HG02884 (cell line): Measurements from ENCODE around the gene RAB3C.
"Not testable (repeated sequence)": the region's sequence is repeated elsewhere in the genome, so short reads cannot be mapped to it uniquely, and the experiment has no call there.

ENCODE experiments used
- ATAC-seq: cut with Tn5 transposase; IDR thresholded peaks from one replicate; pipeline ENCODE4 v1.9.1; 2021; ENCODE audit warnings: mild to moderate bottlenecking, moderate library complexity; ENCODE audit not compliant: unreplicated experiment

The RAB3C gene

DNA sequence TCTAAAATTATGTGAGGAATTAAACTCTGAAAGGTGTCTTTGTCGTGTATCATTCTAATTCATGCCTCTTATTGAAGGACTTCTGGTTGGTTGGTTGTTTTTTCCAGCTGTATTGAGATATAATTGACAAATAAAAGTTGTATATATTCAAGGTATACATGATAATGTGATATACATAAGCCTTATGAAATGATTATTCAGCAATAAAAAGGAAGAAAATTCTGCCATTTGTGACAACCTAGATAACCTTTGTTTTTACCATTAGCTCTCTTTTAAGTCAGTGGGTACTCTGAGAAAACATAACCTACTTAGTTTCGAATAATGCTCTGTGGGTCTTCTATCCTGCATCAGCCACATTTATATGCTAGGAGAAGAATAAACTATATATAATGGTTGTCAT is 89.6 kb downstream of the RAB3C start:
- no peak for ATAC-seq

DNA sequence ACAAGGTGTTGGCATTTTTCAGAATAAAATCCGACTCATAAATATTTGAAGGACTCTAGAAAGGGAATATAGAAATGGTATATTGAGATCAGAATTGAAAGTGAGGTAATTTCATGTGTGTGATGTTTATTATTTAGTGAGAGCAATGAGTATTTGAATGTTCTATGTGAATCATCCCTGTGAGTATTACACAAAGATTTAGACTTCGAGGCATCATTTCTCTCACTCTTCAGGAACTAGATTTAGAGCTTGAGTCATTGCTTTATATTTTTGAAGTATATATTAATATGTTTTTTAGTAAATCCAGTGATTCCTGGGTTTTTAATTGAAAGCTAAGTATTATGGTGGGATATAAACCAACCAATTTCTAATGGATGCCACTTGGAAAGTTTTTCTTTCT is 91.2 kb downstream of the RAB3C start:
- ATAC-seq = no peak

DNA sequence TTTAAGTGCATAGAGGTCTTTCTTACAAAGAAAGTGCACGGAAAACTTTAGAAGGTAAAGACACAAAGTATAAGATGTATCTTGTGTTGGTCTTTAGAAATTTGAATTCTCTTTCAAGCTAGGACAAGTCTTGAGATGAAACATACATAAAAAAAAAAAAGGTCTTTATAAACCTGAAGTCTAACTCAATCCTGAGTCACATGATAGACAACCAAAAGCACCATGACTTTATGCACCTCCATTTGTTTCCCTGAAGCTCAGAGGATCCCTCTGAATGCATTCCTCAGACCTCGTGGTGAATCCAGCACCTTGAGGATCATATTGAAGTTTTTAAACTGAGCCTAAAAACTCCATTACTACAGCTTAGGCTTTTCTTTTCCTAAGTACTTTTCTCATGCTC is 91.8 kb downstream of the RAB3C start:
- no peak for ATAC-seq

DNA sequence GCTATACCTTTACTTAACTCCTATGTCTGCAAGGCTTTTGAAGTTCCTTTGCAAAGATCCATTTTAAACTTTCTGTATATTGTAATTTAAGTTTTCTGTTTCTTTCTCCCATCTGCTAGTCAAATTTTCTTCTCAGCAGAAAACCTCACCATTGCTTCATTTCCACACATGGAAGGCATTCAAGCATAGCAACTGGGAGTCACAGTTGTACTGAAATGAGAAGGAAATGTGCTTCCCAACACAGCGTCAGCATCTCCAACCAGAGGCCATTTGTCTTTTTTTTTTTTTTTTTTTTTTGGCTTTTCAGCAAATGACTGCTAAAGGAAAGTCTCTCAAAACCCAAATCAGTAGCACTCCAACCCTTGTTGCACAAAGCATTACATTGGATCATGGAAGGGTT is 92.5 kb downstream of the RAB3C start:
- no peak for ATAC-seq

DNA sequence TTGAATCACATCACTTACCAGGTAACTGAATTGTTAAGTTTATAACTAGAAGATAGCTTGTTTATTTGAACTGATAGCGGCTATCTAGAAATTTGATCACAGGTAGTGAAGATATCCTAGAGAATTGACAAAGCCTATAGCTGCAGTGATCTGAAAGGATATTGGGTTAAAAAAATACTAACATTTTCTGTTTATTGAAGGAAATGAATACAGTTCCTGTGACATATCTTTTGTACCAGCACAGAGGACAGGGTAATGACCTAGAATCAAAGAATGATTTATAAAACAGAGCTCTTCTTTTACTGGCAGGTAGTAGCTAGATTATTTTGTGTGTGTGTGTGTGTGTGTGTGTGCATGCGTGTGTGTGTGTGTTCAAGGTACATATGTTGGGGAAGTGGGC is 94.8 kb downstream of the RAB3C start:
- no peak for ATAC-seq

DNA sequence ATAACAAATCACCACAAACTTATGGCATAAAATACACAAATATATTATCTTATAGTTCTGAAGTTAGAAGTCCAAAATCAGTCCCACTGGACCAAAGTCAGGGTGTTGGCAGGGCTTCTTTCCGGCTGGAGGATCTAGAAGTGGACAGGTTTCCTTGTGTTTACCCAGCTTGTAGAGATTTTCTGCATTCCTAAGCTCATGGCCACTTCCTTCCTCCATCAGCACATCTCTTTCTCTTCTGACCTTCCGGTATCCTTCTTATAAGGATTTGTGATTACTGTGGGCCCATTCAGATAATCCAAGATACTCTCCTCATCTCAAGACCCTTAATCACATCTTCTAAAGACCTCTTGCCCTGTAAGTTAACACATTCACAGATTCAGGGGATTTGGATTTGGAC is 97.6 kb downstream of the RAB3C start:
- ATAC-seq = no peak

DNA sequence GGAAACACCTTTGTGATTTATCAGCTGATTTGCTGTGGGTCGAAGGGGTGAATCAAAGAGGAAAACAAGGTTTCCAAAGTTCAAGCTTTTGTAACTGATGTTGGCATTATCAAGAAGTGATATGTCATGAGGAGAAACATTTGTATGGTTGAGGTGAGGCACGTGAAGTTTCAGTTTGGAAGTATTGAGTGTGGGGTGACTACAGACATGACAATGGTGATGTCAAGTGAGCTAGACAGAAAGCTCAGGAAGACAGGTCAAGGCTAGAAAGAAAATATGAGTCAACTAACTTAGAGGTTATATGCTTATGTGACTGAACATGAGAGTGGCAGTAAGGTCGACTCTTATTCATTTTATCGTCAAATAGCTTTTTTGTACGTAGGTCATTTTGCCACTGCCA is 99.1 kb downstream of the RAB3C start:
- ATAC-seq = no peak

DNA sequence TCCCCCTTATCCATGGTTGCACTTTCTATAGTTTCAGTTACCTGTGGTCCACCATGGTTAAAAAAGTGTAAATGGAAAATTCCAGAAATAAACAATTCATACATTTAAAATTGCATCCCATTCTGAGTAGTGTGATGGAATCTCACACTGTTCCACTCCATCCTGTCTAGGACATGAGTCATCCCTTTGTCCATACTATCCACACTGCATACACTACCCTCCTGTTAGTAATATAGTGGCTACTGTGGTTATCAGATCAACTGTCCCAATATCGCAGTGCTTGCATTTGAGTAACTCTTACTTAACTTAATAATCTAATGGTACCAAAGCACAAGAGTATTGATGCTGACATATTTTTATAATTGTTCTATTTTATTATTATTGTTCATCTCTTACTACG is 100.7 kb downstream of the RAB3C start:
- ATAC-seq = no peak

DNA sequence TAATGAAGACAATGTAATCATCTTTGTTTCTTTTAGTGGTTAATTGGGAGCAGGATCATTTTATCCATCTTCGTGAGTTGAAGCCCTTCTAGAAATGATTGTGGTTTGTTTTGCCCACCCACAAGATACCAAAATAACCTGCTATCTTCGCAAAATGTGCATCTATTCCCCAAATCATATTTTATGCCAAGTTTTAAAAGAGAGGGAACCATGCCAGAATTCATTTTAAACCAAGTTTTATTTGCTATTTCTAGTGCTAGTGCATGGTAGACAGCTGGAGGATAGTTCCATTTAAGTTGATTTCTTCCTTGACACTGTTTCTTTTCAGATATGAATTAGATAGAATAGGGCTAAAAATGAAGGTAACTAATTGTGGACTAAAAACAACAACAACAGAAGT is 104.2 kb downstream of the RAB3C start:
- no peak for ATAC-seq

DNA sequence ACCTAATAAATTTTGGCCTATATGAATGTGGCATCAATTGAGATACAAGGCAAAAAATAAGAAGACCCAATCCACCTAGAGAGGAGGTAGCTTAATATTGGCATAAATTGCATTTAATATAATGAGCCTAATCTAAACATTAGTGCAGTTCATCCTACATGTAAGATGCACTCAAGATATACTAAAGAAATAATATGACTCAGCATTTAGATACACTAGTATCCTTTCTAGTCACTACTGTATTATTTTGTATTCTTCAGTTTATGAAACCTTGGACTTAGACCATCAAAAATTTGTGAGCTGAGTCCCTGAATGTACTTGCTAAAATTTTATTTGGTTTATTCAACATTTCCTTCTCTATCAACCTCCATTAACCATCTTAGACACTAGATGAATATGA is 104.7 kb downstream of the RAB3C start:
- ATAC-seq = no peak

DNA sequence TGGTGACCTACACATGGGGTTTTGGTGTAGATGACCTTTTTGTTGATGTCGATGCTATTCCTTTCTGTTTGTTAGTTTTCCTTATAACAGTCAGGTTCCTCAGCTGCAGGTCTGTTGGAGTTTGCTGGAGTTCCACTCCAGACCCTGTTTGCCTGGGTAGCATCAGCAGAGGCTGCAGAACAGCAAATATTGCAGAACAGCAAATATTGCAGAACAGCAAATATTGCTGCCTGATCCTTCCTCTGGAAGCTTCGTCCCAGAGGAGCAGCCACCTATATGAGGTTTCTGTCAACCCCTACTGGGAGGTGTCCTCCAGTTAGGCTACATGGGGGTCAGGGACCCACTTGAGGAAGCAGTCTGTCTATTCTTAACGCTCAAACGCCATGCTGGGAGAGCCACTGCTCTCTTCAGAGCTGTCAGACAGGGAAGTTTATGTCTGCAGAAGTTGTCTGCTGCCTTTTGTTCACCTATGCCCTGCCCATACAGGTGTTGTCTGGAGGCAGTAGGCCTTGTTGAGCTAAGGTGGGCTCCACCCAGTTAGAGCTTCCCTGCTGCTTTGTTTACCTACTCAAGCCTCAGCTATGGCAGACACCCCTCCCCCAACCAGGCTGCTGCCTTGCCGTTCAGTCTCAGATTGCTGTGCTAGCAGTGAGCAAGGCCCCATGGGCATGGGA is 116.3 kb downstream of the RAB3C start:
- ATAC-seq = not testable (repeated sequence)

DNA sequence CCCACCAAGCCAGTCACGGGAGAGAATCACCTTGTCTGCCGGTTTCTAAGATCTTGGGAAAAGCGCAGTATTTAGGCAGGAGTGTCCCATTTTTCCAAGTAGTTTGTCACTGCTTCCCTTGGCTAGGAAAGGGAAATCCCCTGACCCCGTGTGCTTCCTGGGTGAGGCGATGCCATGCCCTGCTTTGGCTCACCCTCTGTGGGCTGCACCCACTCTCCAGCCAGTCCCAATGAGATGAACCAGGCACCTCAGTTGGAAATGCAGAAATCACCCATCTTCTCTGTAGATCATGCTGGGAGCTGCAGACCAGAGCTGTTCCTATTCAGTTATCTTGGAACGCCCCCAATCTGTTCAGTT is 116.9 kb downstream of the RAB3C start:
- no peak for ATAC-seq

DNA sequence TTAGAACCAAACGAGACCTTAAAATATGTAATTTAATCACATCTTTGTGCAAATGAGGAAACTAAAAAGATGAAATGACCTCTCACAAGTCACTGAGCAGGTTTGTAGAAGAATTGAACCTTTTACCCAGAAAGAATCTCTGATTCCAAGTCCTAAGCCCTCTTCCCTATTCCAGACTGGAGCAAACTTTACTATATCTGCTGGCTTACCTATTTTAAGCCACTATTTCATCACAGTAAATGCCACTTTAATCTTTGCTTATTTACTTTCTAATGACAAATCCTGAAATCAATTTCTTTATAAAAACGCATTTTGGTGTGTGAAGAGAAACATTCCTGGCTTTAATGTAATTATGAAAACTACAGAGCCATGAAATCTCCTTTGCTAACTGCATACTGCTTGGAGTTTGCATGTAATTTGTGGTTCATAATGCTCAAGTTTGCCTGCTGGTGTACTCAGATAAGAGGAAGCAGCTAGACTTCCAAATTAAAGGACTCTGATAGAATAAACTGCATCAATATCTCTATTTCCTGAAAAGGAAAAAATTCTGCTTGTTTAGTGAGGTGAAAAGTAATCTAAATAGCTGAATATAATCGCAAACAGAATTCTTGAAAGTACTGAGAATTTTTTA is 121.2 kb downstream of the RAB3C start:
- no peak for ATAC-seq

DNA sequence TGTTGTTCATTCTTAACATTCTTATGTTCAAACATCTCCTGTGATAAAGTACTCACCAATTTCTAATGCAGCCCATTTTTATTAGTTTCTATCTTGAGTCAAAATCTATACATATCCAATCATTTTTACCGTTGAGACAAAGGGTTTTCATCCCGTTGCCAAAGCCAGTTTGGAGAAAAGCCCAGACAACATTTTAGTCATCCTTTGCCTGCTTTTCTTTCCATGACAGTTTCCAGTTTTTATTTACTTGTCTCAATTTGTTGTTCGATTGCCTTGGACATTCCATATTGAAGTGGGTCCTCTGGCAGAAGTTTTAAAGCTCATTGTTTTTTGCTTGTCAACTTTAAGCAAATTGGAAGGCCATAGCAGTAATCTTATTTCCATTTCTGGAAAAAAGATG is 123.9 kb downstream of the RAB3C start:
- no peak for ATAC-seq

DNA sequence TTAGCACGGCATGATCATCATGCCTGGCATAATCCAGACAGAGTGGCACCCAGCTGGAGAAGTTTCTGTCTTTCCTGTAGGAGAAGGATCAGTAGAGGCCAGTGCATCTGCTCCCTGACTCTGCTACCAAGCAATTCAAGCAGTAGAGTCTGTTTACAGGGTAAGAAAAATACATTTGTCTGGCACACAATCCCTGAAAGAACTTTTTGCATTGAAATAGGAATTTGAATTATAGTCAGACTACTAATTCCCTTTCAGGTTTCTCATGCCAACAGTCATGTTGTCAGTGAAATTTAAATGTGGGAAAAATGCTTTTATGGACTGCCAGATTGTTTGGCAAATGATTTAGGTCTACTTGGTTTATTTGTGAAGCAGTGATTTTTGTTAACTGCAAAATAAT is 125.6 kb downstream of the RAB3C start:
- ATAC-seq = no peak

DNA sequence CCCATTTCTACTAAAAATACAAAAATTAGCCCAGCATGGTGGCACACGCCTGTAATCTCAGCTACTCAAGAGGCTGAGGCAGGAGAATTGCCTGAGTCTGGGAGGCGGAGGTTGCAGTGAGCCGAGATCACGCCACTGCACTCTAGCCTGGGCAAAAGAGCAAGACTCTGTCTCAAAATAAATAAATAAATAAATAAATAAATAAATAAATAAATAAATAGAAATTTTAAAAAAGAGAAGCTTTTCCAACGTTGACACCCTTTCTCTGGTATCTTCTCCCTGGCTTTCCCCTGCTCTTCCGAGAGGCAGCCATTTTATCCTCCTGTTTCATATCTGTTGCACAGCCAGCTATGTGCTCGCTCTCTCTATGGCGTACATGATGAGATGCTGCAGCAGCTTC is 127.5 kb downstream of the RAB3C start:
- ATAC-seq = not testable (repeated sequence)

DNA sequence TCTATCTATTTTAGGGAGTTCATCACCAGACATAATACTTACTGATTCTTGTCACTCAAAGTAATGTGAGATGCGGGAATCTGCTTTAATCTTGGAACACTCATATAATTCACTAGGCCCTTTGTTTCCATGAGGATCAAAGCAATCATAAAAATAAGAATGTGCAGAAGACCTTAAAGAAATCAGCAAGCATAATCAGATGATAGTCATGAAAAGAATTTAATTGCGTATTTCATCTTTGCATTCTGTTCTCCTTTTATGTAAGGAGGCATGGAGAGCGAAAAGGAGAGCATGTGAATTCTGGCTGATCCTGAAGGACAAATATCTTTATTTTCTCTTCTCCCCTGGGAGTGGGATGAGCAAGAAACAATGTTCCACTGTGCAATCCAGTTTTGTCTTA is 128.0 kb downstream of the RAB3C start:
- no peak for ATAC-seq

DNA sequence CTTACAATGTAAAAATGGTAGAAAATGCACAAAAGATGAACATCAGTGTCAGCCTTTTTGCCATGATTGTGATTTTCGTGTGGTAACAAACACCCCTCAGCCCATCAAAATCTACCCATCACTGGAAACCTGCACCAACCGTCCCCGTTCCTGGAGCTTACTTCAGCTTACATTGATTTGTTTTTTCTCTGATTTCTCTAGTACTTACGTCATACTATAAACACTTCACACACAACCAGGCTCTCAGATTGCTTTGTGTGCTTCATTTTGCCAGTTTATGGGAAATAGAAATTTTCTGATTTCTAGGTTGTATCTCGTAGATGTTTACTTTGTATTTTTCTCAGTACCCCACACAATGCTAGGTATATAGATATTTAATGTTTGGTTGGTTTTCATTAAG is 129.1 kb downstream of the RAB3C start:
- no peak for ATAC-seq

DNA sequence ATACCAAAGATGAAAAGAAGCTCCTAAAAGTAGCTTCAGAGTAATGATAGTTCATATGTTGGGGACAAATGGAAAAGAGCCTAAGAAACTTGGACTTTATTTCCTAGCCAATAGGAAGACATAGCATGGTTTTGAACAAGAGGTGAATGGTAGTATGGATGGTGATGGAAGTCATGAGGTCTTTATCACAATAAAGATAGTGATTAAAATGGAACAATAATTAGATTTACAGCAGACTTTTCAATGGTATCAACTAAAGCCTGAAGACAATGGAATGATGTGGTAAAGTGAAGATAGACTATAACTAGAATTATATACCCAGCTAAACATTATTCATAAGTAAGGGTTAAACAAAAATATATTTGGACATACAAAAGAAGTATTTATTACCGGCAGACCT is 131.2 kb downstream of the RAB3C start:
- ATAC-seq = no peak

DNA sequence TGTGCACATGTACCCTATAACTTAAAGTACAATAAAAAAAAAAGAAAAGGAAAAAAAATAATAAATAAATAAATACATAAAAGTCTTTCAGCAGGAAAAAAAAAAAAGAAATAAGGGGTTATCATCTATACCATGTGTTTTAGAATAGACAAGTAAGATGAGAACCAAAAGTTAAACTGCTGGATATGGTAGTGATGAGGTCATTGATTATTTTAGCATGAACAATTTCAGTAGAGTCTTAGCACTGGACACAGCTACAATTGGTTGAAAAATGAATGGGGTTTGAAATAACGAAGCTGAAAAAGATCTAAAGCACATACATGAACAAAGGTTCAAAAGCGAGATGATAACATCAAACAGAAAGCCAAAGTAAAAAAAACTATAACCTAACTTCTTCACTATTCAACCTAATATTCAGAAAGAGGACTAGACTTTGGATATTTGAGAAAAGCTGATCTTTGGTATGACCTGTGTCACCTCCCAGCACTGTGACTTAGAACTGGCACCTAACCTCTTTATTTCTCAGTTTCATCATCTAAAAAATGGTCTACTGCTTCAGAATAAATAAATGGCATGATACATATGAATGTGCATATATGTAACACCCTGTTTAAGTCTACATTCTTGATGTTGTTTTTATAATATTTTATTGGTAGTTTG is 133.3 kb downstream of the RAB3C start:
- no peak for ATAC-seq

DNA sequence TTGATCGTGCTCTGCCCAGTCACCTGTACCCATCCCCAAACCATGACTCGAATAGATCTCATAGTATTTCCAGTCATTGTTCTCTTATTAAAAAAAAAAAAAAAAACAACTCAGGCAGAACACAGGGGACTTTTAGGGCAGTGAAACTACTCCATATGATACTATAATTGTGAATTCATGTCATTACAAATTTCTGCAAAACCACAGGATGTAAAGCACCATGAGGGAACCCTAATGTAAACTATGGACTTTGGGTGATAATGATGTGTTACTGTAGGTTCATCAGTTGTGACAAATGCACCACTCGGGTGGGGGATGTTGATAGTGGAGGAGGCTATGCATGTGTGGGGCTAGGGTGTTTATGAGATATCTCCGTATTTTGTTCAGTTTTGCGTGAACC is 133.8 kb downstream of the RAB3C start:
- ATAC-seq = no peak

DNA sequence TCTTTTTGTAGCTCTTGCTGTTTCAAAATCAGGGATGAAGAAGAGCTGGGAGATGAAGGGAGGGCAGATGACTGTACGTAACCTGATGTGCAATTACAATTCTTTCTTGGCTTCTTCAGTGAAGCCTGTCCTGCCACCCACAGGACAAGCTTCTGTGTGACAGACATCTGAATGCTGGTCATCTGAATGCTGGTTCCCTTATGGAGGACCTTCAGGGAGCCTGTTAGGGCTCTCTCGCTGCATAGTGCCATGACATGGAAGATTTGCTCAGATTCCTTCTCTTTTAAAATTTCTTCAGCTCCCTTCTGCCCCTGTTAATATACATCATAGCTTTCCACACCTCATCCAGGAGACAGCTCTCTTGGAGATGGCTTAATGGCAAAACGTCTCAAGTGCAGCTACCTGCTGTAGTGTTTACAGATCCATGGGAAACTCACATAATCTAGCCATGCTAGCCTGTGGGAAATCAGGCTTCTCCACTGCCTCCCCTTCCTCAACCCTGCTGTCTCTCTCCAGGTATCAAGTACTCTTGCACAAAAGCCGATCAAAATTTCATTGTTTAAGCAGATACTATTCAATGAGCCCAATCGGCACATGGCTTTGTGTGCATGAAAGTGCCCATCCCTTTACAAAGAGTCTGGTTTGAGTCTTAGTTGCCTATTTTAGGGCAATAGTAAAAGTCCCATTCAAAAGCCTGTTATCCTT is 134.6 kb downstream of the RAB3C start:
- ATAC-seq = no peak
